GM10266 (cell line): ENCODE data around the gene WDR19.

ENCODE experiments used
- DNase-seq: peaks from one replicate; pipeline ENCODE4 v3.0.0; 2012; ENCODE audit errors: extremely low spot score
- TF ChIP-seq, protein P1 (sequence below): IDR thresholded peaks from 2 replicates; pipeline ENCODE4 v1.5.1; 2012; ENCODE audit warnings: mild to moderate bottlenecking, low read depth; ENCODE audit not compliant: control insufficient read depth, insufficient read depth; ENCODE audit errors: missing control alignments

The WDR19 gene

DNA sequence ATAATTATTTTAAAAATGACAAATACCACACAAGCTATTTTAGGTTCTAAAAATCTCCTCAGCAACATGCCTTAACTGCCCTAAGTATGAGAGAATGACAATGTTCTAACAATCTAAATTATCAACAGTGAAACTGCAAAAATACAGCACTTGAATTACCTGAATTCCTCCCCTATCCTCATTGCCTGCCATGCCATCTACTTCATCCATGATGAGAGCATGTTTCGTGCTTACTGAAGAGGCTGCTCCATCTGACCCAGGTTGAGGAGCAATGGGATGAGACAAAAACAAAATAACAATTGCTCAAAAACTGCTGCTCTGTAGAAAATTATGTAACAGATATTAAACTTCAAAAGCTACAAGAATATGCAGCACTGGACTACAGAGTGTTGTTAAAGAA is 120.6 kb downstream of the WDR19 start:
- DNase-seq = no peak
- TF ChIP-seq, protein P1, sequence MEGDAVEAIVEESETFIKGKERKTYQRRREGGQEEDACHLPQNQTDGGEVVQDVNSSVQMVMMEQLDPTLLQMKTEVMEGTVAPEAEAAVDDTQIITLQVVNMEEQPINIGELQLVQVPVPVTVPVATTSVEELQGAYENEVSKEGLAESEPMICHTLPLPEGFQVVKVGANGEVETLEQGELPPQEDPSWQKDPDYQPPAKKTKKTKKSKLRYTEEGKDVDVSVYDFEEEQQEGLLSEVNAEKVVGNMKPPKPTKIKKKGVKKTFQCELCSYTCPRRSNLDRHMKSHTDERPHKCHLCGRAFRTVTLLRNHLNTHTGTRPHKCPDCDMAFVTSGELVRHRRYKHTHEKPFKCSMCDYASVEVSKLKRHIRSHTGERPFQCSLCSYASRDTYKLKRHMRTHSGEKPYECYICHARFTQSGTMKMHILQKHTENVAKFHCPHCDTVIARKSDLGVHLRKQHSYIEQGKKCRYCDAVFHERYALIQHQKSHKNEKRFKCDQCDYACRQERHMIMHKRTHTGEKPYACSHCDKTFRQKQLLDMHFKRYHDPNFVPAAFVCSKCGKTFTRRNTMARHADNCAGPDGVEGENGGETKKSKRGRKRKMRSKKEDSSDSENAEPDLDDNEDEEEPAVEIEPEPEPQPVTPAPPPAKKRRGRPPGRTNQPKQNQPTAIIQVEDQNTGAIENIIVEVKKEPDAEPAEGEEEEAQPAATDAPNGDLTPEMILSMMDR = no peak

DNA sequence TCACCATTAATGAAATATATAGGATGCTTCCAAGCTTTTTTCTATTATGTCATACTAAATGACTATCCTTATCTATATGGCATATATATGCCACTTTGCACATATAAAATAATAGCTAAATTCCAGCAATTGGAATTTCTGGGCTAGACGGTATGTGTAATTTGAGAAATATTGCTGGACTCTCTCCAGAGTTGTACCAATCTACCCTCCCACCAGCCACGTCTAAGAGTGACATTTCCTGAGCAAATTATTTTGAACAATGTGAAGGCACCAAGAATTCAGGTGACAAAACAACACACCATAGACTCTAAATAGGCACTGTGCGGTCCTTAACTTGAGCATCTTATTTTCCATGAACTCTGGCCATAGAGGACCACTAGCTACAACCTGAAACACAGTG is 121.5 kb downstream of the WDR19 start:
- DNase-seq = no peak
- TF ChIP-seq, protein P1 = no peak

DNA sequence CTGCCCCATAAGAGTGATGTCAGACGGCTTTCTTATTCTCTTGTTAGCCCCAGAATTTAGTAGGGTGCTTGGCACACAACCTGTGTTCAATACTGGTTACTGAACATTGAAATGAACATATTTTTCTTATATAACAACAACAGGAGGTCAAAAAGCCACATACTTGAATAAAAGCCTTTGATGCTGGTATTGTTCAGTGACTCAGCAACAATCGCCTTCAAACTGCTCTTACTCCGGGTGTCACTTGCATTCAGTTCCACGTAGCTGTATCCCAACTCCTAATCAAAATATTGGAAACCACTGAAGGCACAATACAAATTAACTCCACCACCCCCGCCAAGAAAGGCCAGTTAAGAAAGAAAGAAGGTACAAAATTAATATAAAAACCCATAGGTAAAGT is 122.3 kb downstream of the WDR19 start:
- no peak for DNase-seq
- TF ChIP-seq, protein P1 = no peak

DNA sequence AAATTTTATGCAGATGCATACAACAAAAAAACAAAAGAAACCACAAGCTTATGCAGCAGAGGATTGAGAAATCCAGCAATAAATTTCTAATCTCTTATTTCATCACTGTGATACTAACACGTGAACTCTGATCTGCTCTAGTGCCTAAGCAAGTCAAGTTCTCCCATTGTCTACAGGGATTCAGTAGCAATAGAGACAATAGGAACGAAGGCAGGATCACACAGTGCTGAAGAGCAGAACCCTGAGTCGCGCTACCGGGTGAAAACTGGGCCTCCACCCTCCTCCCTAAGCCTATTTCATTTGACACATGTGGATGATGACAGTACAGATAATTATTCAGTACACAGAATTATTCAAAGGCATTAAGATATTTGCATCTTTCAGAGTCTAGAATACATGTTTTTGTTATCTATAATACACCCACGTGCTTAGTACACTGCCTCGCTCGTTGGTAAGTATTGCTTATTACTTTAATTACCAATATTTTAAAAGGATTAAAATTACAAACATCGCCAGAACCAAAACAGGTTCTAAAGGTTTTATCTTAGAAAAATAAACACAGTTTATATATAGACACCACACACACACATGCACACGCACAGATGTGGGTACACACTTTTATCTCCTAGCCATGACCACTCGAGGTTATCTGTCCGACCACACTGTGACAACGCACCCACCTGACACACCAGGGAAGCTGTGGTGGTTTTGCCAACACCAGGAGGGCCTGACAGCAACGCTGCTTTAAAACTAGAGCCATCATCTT is 123.8 kb downstream of the WDR19 start:
- TF ChIP-seq, protein P1 = no peak
- no peak for DNase-seq

DNA sequence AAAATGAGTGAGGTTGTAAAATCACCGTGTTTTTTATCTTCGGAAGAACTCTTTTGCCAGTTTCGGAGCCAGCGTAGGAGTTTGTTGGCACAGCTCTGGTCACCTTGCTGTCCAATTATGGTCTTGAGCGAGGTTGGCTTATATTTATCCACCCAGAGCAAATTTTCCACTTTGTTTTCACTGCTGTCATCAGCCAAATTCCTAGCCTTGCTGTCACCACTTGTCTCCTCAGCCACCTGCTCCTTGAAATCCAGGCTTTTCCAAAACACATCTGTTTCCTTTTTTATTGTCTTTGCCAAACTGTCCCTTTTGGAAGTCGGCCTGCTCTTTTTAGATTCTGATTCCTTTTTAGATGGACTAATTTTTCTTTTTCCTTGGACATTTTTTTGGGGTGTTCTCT is 126.3 kb downstream of the WDR19 start:
- TF ChIP-seq, protein P1 = no peak
- DNase-seq = no peak

DNA sequence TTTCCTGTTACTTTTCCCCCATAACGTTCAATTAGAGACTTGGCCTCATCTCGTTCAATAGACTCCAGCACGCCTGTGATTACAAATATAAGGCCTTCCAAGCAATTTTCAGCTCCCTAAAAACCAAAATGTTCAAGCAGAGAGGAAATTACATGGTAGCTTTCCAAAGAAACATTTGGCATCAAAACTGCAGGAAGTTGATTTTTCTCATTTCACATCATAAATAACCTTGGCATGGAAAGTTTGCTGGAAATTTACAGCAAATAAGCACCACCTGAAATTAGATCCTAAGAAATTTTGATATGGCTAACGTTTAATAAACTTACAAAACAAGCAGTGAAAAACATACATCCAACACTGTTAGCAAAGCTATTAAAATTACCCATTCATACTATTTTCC is 130.5 kb downstream of the WDR19 start:
- TF ChIP-seq, protein P1 = no peak
- DNase-seq = no peak

DNA sequence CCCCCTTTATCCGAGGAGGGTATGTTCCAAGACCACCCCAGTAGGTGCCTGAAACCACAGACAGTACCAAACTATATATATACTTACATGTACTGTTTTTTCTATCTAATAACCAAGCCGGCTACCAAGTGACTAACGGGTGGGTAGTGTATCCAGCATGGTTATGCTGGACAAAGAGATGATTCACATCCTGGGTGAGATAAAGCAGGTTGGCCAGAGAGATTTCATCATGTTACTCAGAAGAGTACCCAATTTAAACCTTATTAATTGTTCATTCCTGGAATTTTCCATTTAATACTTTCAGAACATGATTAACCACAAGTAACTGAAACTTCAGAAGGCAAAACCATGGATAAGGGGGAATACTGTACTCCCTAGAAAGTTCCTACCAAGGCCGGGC is 137.3 kb downstream of the WDR19 start:
- no peak for DNase-seq
- TF ChIP-seq, protein P1 = no peak
